ENCODE results near the gene SH3PXD2B. TPM values are rescaled to one million over a fixed set of nuclear protein-coding genes. Genes with fewer than 3 reads are reported as not detected.
"Not testable (repeated sequence)": the region's sequence is repeated elsewhere in the genome, so short reads cannot be mapped to it uniquely, and the experiment has no call there.

The SH3PXD2B gene
- total RNA-seq, 1 donor from 2014 or later, result 74.1 TPM

GRCh38 chr5:172293054-172293744, 161.1 kb downstream of the SH3PXD2B start:
- peak; percentile 57 for DNase-seq (ENCODE audit: low spot score)
- Mint-ChIP-seq H3K4me3 (ENCODE audit: unreplicated experiment) (no peak overlapping the region), H3K9me3 (ENCODE audit: unreplicated experiment) (no peaks in the 10 kb centered on the region), H3K27me3 (ENCODE audit: unreplicated experiment) (no peaks in the 10 kb centered on the region), H3K36me3 (ENCODE audit: low read depth, unreplicated experiment) (no peaks in the 10 kb centered on the region), H3K27ac (ENCODE audit: unreplicated experiment) (no peak overlapping the region), H3K4me1 (ENCODE audit: unreplicated experiment) (peaks cover 2% of the 10 kb centered on the region)
- TF ChIP-seq, protein P1, sequence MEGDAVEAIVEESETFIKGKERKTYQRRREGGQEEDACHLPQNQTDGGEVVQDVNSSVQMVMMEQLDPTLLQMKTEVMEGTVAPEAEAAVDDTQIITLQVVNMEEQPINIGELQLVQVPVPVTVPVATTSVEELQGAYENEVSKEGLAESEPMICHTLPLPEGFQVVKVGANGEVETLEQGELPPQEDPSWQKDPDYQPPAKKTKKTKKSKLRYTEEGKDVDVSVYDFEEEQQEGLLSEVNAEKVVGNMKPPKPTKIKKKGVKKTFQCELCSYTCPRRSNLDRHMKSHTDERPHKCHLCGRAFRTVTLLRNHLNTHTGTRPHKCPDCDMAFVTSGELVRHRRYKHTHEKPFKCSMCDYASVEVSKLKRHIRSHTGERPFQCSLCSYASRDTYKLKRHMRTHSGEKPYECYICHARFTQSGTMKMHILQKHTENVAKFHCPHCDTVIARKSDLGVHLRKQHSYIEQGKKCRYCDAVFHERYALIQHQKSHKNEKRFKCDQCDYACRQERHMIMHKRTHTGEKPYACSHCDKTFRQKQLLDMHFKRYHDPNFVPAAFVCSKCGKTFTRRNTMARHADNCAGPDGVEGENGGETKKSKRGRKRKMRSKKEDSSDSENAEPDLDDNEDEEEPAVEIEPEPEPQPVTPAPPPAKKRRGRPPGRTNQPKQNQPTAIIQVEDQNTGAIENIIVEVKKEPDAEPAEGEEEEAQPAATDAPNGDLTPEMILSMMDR (IDR thresholded peaks at IDR 0.05; ENCODE audit: unreplicated experiment), result peak; percentile 47

- not testable (repeated sequence) for H3K27ac Mint-ChIP-seq (ENCODE audit: unreplicated experiment); DNase-seq (ENCODE audit: low spot score); H3K4me1 Mint-ChIP-seq (ENCODE audit: unreplicated experiment); H3K4me3 Mint-ChIP-seq (ENCODE audit: unreplicated experiment); H3K36me3 Mint-ChIP-seq (ENCODE audit: low read depth, unreplicated experiment); H3K27me3 Mint-ChIP-seq (ENCODE audit: unreplicated experiment); H3K9me3 Mint-ChIP-seq (ENCODE audit: unreplicated experiment)
These were observed 162.5 kb downstream of the SH3PXD2B start for GRCh38 chr5:172291837-172292236.

- no peaks in the 10 kb centered on the region for H3K9me3 Mint-ChIP-seq (ENCODE audit: unreplicated experiment)
These were observed 165.9 kb downstream of the SH3PXD2B start for GRCh38 chr5:172288465-172288864.

DNA sequence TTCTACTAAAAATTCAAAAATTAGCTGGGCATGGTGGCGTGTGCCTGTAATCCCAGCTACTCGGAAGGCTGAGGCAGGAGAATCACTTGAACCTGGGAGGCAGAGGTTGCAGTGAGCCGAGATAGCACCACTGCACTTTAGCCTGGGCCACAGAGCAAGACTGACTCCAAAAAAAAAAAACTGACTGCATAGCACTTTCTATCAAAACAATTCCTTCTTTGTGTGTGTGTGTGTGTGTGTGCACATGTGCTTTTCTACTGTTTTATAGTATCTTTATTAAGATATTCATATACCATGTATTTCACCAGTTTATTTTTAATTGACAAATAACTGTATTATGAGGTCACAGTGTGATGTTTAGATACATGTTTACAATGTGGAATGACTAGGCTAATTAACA, 167.2 kb downstream of the SH3PXD2B start:
- not testable (repeated sequence) for H3K9me3 Mint-ChIP-seq (ENCODE audit: unreplicated experiment); H3K4me1 Mint-ChIP-seq (ENCODE audit: unreplicated experiment)
- H3K27me3 Mint-ChIP-seq (ENCODE audit: unreplicated experiment), result peaks cover 13% of the 10 kb centered on the region

More at GRCh38 chr5:172288465-172288864, 165.9 kb downstream of the SH3PXD2B start:
- Mint-ChIP-seq H3K4me3 (ENCODE audit: unreplicated experiment) (no peak overlapping the region), H3K27ac (ENCODE audit: unreplicated experiment) (no peak overlapping the region), H3K36me3 (ENCODE audit: low read depth, unreplicated experiment) (no peaks in the 10 kb centered on the region), H3K27me3 (ENCODE audit: unreplicated experiment) (peaks cover 10% of the 10 kb centered on the region), H3K4me1 (ENCODE audit: unreplicated experiment) (peaks cover 2% of the 10 kb centered on the region)
- TF ChIP-seq, protein P1 (IDR thresholded peaks at IDR 0.05; ENCODE audit: unreplicated experiment), result no peak
- no peak for DNase-seq (ENCODE audit: low spot score)

DNA sequence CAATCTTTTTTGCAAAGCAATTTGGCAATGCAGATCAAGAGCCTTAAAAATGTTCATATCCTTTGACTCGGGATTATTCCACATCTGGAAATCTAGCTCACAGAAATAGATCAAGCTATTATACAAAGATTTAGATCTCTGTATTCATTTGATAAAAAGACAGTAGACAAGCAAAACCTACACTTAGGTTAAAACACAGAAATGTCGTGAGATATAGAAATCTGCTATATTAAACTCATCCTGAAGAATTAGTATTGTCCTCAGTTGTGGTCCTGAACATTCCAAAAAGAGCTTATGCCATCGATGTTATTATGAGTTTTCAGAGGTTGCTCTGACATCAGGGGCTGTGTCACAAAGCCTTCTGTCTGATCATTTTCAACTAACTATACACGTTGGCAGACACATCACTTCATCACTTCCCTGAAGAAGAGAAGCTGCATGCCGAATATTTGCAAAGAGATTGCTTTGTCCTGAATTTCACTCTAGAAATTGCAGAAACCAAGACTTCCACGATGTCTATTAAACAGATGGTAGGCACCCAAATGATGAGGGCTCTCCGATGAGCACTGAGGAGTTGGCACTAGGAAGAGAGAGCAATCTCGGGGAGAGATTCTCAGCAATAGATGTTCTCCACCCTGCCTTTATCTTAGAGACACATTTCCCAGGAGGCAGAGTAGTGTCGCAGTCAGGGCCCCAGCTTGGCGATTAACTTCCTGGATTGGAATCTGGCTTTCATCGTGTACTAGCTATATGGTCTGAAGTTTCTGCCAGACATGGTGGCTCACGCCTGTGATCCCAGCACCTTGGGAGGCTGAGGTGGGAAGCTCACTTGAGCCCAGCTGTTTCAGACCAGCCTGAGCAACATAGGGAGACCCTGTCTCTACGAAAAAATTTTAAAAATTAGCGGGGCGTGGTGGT, 168.8 kb downstream of the SH3PXD2B start:
- peak overlapping the region; percentile 92 for H3K4me3 Mint-ChIP-seq (ENCODE audit: unreplicated experiment)
- TF ChIP-seq, protein P1 (IDR thresholded peaks at IDR 0.05; ENCODE audit: unreplicated experiment), result no peak
- H3K4me1 Mint-ChIP-seq (ENCODE audit: unreplicated experiment), result peaks cover 6% of the 10 kb centered on the region
- peak overlapping the region; percentile 44 for H3K27ac Mint-ChIP-seq (ENCODE audit: unreplicated experiment)
- no peaks in the 10 kb centered on the region for H3K9me3 Mint-ChIP-seq (ENCODE audit: unreplicated experiment)
- no peaks in the 10 kb centered on the region for H3K36me3 Mint-ChIP-seq (ENCODE audit: low read depth, unreplicated experiment)
- H3K27me3 Mint-ChIP-seq (ENCODE audit: unreplicated experiment), result peaks cover 13% of the 10 kb centered on the region
- DNase-seq (ENCODE audit: low spot score), result no peak

More for the DNA sequence above, 167.2 kb downstream of the SH3PXD2B start:
- not testable (repeated sequence) for H3K4me3 Mint-ChIP-seq (ENCODE audit: unreplicated experiment); DNase-seq (ENCODE audit: low spot score); H3K27ac Mint-ChIP-seq (ENCODE audit: unreplicated experiment); H3K36me3 Mint-ChIP-seq (ENCODE audit: low read depth, unreplicated experiment)

Data from endothelial cell (in vitro differentiated cells).